ENCODE results near the gene C11orf98. TPM values are rescaled to one million over a fixed set of nuclear protein-coding genes. Genes with fewer than 3 reads are reported as not detected.
A peak's percentile ranks its signal among the peaks of the same experiment; 100 is the strongest.

Gene C11orf98
- total RNA-seq, 1 donor = 48.2 TPM

DNA sequence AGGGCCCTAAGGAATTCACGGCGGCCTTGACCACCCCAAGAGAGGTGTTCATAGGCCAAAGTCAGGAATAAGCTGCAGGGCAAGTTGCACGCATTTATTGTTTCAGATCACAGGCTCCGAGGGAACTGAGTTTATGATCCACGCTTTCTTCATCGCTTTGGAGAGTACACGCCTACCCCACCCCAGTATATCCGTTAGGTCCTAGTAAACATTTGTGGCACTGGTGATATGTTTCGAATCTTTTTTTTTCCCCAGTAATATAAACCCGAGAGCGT, 19.4 kb downstream of the C11orf98 start:
- TF ChIP-seq, protein P1, sequence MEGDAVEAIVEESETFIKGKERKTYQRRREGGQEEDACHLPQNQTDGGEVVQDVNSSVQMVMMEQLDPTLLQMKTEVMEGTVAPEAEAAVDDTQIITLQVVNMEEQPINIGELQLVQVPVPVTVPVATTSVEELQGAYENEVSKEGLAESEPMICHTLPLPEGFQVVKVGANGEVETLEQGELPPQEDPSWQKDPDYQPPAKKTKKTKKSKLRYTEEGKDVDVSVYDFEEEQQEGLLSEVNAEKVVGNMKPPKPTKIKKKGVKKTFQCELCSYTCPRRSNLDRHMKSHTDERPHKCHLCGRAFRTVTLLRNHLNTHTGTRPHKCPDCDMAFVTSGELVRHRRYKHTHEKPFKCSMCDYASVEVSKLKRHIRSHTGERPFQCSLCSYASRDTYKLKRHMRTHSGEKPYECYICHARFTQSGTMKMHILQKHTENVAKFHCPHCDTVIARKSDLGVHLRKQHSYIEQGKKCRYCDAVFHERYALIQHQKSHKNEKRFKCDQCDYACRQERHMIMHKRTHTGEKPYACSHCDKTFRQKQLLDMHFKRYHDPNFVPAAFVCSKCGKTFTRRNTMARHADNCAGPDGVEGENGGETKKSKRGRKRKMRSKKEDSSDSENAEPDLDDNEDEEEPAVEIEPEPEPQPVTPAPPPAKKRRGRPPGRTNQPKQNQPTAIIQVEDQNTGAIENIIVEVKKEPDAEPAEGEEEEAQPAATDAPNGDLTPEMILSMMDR (IDR thresholded peaks at IDR 0.05; ENCODE audit: insufficient read depth, low read length) = no peak
- DNase-seq (ENCODE audit: low read depth) = no peak
- peak overlapping the region; percentile 93 for H3K4me3 ChIP-seq (ENCODE audit: low read depth, low read length)

DNA sequence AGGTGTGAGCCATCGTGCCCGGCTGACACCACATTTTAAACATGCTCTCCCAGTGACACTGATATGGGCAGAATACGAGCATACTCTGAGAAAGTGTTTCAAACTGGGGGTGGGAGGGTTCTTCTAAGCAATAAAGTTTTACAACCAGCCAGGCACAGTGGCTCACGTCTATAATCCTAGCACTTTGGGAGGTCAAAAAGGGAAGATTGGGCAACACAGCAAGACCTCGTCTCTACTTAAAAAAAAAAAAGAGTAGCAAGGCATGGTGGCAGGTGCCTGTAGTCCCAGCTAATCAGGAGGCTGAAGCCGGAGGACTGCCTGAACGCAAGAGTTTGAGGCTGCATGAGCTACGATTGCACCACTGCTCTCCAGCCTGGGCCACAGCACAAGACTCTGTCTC, 20.8 kb downstream of the C11orf98 start:
- no peak overlapping the region for H3K4me3 ChIP-seq (ENCODE audit: low read depth, low read length)
- no peak for DNase-seq (ENCODE audit: low read depth)
- TF ChIP-seq, protein P1 (IDR thresholded peaks at IDR 0.05; ENCODE audit: insufficient read depth, low read length) = no peak

DNA sequence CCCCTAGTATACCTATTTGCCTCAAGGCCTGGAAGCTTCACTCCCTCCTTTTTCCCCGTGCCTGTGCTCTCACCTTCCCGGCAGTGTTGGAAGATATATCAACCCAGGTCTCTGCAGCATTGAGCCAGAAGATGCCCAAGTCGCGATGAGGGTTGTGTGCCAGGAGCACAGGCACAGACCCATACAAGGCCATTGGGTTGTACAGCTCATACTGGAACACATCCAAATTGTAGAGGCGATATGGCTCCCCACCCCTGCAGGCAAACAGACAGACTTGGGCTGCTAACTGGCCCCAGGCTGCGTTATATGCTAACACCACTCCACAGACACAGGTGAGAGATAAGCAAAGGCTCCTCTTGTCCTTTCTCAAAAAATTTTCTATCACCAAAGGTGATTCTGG, 32.5 kb downstream of the C11orf98 start:
- TF ChIP-seq, protein P1 (IDR thresholded peaks at IDR 0.05; ENCODE audit: insufficient read depth, low read length) = no peak
- no peak for DNase-seq (ENCODE audit: low read depth)

DNA sequence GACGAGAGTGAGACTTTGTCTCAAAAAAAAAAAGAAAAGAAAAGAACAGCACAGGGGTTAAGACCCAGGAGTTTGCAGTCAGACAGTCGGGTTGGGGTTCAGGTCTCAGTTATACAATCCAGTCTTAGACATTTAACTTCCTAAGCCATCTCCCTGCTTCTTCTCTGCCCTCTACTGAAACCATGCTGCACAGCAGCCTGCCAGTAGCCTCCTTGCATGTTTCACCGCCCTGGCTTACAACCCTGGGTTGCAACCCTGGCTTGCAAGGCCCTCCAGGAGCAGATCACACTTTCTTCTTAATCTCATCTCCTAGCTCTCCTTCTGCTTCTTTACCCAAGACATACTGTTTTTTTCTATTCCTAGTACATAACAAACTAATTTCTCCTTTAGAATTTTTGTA, 37.3 kb downstream of the C11orf98 start:
- DNase-seq (ENCODE audit: low read depth) = no peak
- TF ChIP-seq, protein P1 (IDR thresholded peaks at IDR 0.05; ENCODE audit: insufficient read depth, low read length) = peak; percentile 13
- H3K4me3 ChIP-seq (ENCODE audit: low read depth, low read length) = no peak overlapping the region

More for the DNA sequence above, 32.5 kb downstream of the C11orf98 start:
- H3K4me3 ChIP-seq (ENCODE audit: low read depth, low read length) = no peak overlapping the region

DNA sequence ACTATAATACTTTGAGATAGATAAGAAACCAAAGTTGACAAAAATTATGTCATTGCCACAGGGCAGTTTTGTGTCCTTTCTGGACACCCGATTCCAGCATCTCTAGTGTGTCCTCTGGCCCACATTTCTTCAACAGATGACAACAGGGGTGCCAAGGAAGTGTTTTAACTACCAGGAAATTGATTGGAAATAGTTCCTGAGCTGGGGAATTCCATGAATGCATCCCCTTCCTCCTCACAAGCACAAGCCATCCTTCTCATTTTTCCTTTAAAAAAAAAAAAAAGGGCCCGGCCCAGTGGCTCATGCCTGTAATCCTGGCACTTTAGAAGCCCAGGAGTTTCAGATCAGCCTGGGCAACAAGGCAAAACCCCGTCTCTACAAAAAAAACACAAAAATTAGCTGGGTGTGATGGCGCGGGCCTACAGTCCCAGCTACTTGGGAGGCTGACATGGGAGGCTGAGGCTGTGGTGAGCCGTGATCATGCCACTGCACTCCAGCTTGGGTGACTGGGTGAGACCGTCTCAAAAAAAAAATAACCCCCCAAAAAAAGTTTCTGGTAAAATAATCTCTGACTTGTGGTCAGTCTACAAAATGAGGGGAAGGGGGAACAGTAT, 42.4 kb downstream of the C11orf98 start:
- TF ChIP-seq, protein P1 (IDR thresholded peaks at IDR 0.05; ENCODE audit: insufficient read depth, low read length) = no peak
- DNase-seq (ENCODE audit: low read depth) = no peak
- H3K4me3 ChIP-seq (ENCODE audit: low read depth, low read length) = no peak overlapping the region

DNA sequence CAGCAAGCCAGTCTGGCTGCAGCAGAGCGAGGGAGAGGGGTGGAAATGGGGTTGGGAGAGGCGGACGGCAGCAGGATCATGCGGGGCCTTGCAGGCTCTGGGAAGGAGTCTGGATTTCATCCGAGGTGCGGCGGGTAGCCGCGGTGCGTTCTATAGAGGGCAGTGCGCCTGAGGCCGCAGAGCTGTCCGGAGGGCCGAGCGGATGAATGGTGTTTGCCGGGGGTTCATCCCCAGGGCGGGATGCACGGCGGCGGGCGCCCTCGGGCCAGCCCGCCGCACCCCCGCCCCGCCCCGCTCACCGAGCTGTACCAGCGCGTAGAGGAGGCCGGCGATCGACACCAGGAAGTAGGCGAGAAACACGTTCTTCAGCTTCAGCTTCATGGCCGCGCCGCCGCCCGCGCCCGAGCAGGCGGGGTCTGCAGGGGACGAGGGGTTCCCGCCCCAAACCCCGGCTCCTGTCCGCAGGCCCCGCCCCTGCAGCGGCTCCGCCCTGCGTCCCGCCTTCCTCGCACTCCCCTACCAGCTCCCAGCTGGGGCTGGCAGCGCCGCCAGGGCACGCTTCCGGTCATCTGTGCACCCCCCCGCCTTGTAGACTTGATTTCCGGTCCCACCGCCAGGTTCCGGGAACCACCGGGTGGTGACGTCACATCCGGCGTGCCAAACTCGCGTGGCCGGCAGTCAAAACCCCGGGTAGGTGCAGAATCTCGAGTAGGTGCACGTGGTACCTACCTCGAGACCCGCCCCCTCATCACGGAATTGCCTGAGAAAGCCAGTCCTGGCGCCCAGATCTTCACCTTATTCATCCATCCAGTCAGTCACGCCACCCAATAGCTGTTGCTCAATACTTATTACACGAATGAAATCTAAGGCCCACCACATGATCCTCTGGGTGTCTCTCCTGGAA, 43.2 kb downstream of the C11orf98 start, which contains the start of gene B3GAT3:
TSS of gene B3GAT3 (minus strand) at position 420 of the 904 bp plus-strand sequence. CDS start at position 381, 39 bp downstream.
- TF ChIP-seq, protein P1 (IDR thresholded peaks at IDR 0.05; ENCODE audit: insufficient read depth, low read length) = no peak
- peak within 1 kb of the TSS; percentile 94 for H3K4me3 ChIP-seq (ENCODE audit: low read depth, low read length)
- peak; percentile 98 for DNase-seq (ENCODE audit: low read depth)
